Neural crest cell (in vitro differentiated cells): ENCODE measurements around the gene GALNT17. TPM values are rescaled to one million over a fixed set of nuclear protein-coding genes. Genes with fewer than 3 reads are reported as not detected.
A peak's percentile ranks its signal among the peaks of the same experiment; 100 is the strongest.

Experiments used
- DNase-seq: peaks from one replicate; pipeline ENCODE4 v3.0.0; 2021; ENCODE audit warnings: low read depth, mixed read lengths, low spot score
- H3K27ac Mint-ChIP-seq: one replicate; pipeline ENCODE4 v1.8.0; 2021; ENCODE audit warnings: mild to moderate bottlenecking, mixed read lengths; ENCODE audit not compliant: unreplicated experiment
- H3K27me3 Mint-ChIP-seq: 2 replicates; pipeline ENCODE4 v1.8.0; 2021; ENCODE audit warnings: low read depth, mild to moderate bottlenecking, mixed read lengths
- H3K36me3 Mint-ChIP-seq: 2 replicates; pipeline ENCODE4 v1.8.0; 2021; ENCODE audit warnings: low read depth, mild to moderate bottlenecking, mixed read lengths
- H3K4me1 Mint-ChIP-seq: 2 replicates; pipeline ENCODE4 v1.8.0; 2021; ENCODE audit warnings: mixed read lengths
- H3K4me3 Mint-ChIP-seq: one replicate; pipeline ENCODE4 v1.8.0; 2021; ENCODE audit warnings: mild to moderate bottlenecking, mixed read lengths
- H3K9me3 Mint-ChIP-seq: 2 replicates; pipeline ENCODE4 v1.8.0; 2021; ENCODE audit warnings: mixed read lengths
- total RNA-seq: library from RNA; stranded (reverse); gene quantifications from 2 replicates; pipeline ENCODE4 v1.2.1, GENCODE V29; 2021
- TF ChIP-seq, protein P1 (sequence below): fragments of 200-600 bp; sonication (generic); conservative IDR thresholded peaks from 2 replicates; pipeline ENCODE4 v1.5.0; 2021; ENCODE audit warnings: antibody characterized with exemption, mild to moderate bottlenecking

GALNT17 gene
- total RNA-seq, 1 donor from 2014 or later: 11.0 TPM

GRCh38 chr7:71327946-71328345 lies 196.0 kb downstream of the GALNT17 start:
- Mint-ChIP-seq H3K27me3 (no peaks in the 10 kb centered on the region), H3K4me1 (peaks cover 42% of the 10 kb centered on the region)

GRCh38 chr7:71329030-71329660 lies 197.2 kb downstream of the GALNT17 start:
- H3K36me3 Mint-ChIP-seq: peaks cover 3% of the 10 kb centered on the region
- H3K9me3 Mint-ChIP-seq: peaks cover 4% of the 10 kb centered on the region
- H3K27me3 Mint-ChIP-seq: no peaks in the 10 kb centered on the region
- TF ChIP-seq, protein P1, sequence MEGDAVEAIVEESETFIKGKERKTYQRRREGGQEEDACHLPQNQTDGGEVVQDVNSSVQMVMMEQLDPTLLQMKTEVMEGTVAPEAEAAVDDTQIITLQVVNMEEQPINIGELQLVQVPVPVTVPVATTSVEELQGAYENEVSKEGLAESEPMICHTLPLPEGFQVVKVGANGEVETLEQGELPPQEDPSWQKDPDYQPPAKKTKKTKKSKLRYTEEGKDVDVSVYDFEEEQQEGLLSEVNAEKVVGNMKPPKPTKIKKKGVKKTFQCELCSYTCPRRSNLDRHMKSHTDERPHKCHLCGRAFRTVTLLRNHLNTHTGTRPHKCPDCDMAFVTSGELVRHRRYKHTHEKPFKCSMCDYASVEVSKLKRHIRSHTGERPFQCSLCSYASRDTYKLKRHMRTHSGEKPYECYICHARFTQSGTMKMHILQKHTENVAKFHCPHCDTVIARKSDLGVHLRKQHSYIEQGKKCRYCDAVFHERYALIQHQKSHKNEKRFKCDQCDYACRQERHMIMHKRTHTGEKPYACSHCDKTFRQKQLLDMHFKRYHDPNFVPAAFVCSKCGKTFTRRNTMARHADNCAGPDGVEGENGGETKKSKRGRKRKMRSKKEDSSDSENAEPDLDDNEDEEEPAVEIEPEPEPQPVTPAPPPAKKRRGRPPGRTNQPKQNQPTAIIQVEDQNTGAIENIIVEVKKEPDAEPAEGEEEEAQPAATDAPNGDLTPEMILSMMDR: no peak
- peaks cover 42% of the 10 kb centered on the region for H3K4me1 Mint-ChIP-seq
- H3K4me3 Mint-ChIP-seq: no peak overlapping the region
- H3K27ac Mint-ChIP-seq: peak overlapping the region; percentile 65
- DNase-seq: no peak

More at GRCh38 chr7:71327946-71328345, 196.0 kb downstream of the GALNT17 start:
- Mint-ChIP-seq H3K36me3 (peaks cover 3% of the 10 kb centered on the region), H3K27ac (no peak overlapping the region), H3K4me3 (no peak overlapping the region), H3K9me3 (peaks cover 4% of the 10 kb centered on the region)
- DNase-seq: no peak
- TF ChIP-seq, protein P1: no peak

DNA sequence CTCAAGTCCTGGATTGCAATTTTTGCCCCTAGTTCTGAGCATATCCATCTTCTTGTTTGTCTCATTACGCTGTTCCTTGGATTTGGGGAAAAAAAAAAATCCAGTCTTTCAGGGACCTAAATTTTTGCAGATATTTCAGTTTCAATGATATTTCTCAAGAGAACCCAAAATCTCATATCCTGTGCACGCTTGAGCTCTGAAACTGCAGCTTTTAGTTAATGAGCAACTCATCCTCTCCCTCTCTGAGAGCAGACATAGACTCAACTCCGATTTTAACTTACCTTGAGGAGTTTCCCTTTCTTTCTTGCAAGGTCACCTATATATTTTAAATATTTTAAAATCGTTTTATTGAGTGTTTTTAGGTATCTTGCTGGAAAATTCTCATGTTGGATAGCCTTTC lies 200.3 kb downstream of the GALNT17 start:
- no peak overlapping the region for H3K4me3 Mint-ChIP-seq
- no peak overlapping the region for H3K27ac Mint-ChIP-seq
- peaks cover 7% of the 10 kb centered on the region for H3K36me3 Mint-ChIP-seq
- DNase-seq: no peak
- peaks cover 4% of the 10 kb centered on the region for H3K9me3 Mint-ChIP-seq
- TF ChIP-seq, protein P1: no peak
- H3K27me3 Mint-ChIP-seq: no peaks in the 10 kb centered on the region
- peaks cover 22% of the 10 kb centered on the region for H3K4me1 Mint-ChIP-seq

DNA sequence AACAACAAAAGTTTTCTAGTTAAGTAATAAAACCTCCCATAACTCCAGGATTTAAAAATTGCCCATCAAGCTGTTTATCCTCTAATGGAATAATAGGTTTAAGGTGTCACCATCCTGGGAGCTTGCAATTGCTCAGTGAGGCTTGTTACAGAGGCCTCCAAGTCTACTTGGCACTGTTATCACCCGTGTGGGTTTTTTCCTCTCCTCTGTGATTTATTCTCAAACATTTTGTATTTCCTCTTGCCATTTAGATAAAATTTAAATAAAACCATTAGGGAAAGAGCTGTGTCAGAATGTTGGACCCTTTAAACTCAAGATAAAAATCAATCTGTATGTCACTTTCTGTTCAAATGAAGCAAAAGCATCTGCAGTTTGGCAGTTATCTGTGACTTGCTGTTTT lies 202.6 kb downstream of the GALNT17 start:
- Mint-ChIP-seq H3K36me3 (peaks cover 4% of the 10 kb centered on the region), H3K4me3 (no peak overlapping the region), H3K27ac (no peak overlapping the region), H3K27me3 (no peaks in the 10 kb centered on the region), H3K9me3 (no peaks in the 10 kb centered on the region), H3K4me1 (peaks cover 2% of the 10 kb centered on the region)
- DNase-seq: no peak
- TF ChIP-seq, protein P1: no peak

GRCh38 chr7:71338866-71339265 lies 206.9 kb downstream of the GALNT17 start:
- H3K27ac Mint-ChIP-seq: no peak overlapping the region
- peaks cover 16% of the 10 kb centered on the region for H3K4me1 Mint-ChIP-seq
- TF ChIP-seq, protein P1: no peak

More at GRCh38 chr7:71338866-71339265, 206.9 kb downstream of the GALNT17 start:
- no peak for DNase-seq
- peaks cover 4% of the 10 kb centered on the region for H3K36me3 Mint-ChIP-seq
- no peaks in the 10 kb centered on the region for H3K27me3 Mint-ChIP-seq
- peaks cover 4% of the 10 kb centered on the region for H3K9me3 Mint-ChIP-seq
- H3K4me3 Mint-ChIP-seq: no peak overlapping the region
